ENCODE data around the gene ANO2.

Gene ANO2

DNA sequence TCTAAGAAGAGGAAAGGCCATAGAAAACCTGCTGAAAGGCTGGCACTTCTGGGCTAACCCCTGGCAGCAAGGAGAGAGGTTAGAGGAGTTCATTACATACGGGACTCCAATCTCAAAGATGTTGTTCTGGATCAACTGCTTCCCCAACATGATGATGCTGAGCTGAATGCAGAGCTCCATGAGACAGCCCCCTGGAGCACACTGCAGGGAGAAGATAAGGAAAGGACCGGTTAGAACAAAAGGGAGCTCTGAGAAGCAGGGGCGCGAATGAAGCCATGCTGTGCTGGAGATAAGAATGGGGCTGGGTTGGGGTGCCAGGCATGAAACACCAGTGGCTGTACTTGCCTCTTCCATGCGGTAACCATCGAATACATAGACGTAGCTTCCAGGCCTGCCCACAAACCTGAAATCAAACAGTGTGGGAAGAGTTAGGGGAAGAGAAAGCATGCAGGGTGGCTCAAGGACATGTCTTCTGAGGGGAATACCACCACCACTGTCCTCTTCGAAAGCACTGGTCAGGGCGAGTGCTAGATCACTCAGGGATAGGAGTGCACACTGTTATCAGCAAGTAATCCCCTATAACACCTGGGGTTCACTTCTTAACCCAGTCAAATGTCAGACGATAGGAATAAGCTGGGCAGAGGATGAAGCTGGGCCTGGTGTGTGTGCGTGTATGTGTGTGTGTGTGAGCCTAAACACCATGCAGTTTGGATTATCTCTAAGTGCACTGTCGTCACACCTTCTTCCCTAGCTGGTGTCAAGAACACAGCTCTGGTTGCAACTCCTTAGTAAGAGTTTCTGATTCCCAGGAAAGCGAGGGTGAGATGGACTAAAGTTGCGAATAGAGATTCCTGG lies 332.3 kb downstream of the ANO2 start:
- FAIRE-seq, result no peak

DNA sequence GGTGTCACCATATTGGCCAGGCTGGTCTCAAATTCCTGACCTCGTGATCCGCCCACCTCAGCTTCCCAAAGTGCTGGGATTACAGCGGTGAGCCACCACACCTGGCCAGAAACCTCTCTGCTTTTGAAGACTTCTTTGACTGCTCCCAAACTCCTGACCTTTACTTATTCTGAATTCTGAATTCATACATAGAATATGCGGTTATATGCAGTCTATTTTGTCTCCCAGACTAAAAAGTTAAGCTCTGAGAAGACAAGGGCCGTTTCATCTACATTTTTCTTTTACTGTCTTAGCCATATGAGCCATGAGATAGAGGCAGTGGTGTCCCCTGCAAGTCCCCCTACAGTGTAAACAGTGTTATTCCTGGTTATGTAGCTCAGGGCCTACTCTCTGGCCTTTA lies 333.9 kb downstream of the ANO2 start:
- FAIRE-seq, result no peak

DNA sequence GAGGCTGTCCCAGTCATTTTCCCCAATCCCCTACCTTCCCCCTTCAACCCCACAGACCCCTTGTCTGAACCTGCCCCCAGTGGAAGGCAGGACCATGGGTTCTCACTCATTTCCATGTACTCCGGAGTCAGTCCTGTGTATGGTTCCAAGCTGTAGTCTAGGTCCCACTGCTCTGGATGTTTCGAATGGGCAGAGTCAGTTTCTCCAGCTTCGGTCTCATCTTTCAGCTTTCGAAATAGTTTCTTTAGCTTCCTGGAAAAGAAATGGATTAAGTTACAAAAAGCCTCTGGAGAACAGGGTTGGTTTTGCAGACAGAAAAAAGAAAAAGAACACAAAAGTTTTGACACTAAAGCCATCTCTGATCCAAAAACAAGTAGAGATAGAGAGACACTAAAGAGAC lies 345.7 kb downstream of the ANO2 start:
- FAIRE-seq, result no peak

DNA sequence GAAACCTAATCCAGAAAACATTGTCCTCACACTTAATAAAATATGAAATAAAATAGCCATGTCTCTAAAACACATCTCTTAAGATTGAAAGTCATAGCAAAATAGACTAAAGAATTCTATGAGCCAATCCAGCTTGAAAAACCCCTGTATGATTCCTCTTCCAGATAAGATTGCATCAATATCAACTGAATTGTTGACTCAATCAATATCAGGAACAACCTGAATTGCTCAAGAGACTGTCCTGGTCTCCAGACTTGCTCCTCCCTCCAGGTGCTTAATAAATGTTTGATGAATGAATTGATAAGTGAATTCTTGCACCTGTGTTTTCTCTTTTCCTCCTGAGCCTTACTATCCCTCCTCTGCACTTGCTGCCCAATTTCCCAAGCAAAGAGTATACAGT lies 351.1 kb downstream of the ANO2 start:
- no peak for FAIRE-seq

DNA sequence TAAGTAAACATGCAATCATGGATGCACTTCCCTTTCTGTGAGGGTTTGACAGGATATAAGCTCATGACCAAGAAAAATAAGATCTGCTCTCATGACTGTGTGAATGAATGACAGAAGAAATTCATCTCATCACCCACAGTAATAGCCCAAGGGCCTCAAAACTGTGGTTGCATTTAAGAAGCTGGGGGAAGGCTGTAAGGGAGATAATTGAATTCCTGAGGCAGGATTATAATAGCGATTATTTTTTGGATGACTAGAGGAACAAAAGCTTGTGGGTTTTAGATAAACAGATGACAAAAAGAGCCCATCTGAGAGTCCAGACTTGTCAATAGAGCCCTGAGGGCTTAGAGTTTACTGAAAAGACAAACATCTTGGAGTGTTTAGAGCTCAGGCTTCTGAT lies 352.0 kb downstream of the ANO2 start:
- no peak for FAIRE-seq

DNA sequence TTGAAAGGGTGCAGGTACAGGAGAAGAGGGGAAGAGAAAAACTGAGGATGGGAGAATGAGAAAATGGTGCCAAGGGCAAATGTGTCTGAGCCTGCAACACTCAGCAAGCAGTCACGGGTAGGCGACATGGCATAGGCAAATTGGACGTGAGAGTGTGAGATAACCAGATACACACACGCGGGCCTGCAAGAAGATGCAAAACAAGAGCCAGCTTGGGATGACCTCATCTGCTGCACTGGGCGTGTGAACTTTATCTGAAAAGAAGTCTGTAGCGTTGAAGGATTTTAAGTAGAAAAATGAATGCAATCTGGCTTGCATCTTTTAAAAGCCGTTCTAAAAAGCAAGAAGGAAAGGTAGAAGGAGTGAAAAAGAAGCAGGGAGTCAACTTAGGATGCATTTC lies 352.7 kb downstream of the ANO2 start:
- no peak for FAIRE-seq

DNA sequence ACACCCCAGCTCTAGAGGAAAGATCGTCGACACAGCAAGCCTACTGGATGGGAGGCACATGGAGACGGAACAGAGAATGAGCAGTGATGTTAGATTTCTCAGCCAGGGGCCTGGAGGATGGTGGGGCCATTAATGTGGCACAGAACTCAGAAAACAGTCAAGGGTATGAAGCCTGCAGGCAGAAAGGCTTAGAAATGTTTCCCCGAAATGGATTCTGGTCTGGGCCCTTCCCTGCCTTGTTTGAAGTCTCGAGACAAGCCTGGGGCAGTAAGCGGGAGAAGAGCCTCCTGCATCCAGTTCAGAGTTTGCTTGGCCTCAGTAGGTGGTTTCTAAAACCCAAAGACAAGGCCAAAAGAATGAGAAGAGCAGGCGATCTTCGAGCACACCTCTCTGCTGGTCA lies 354.7 kb downstream of the ANO2 start:
- FAIRE-seq, result no peak

DNA sequence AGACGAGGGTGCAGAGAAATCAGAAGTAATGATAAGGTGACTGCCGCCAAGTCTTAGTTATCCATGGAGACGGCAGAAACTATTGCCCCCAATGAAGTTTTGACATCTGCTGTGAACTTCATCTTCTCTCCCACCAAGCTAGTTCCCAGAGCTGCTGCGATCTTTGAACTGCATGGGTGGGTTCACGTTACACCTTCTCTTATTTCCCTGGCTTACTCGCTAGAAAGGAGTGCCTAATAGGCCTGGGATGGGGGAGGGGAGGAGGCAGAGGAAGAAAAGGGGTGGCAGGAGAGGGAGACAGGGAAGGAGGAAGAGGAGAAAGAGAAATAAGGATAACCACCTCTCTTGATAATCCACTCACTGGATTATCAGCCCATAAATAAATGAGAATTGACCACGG lies 356.0 kb downstream of the ANO2 start:
- no peak for FAIRE-seq

DNA sequence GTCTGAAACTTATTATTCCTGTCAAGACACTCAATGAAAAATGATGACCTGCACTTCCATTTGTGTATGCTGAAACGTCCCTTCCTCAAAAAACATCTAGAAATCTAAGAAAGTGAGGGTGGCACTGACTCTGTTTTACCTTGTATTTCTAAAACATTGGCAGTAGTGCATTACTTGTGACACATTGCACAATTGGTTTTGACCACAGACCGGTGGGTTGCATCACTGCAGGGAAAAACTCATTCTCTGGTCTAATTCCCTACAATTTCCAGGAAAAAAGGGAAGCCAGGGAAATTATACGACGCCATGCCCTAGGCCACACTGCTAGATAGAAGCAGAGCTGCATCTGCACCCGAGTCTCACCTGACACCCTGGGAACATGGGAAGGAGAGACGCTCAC lies 356.5 kb downstream of the ANO2 start:
- no peak for FAIRE-seq

DNA sequence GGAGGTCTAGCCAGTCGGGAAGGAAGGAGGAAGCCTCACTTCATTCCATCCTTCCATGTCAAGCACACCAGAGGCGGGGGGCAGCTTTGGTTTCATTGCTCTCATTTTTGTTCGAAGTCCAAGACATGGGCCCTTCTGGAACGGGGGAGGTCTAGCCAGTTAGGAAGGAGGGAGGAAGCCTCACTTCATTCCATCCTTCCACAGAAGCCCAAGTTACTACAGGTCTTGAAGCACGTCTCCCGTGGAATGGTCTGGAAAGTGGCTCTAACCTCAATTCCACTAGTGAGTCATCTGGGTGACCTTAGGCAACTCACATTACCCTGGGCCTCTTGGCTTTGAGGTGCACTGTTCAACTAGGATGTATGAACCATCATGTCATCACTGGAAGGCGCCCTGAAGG lies 356.9 kb downstream of the ANO2 start:
- FAIRE-seq, result no peak

DNA sequence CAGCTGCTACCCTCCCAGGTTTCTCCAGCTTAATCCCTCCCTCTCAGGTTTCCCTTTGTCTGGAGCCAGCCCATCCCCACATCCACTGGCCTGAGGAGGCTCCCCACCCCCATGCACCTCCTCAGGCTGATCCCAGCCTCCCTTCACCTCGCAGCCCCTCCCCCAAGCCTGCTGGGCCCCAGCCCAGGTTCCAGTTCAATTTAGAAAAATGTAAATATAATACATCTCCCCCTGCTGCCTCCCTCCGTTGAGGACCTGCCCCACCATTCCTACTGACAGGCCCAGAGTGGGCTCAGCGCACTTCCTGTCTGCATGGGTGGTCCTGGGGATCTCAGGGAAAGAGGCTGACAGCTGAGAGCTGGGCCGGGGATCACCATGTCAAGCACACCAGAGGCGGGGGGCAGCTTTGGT lies 357.3 kb downstream of the ANO2 start:
- FAIRE-seq, result no peak

DNA sequence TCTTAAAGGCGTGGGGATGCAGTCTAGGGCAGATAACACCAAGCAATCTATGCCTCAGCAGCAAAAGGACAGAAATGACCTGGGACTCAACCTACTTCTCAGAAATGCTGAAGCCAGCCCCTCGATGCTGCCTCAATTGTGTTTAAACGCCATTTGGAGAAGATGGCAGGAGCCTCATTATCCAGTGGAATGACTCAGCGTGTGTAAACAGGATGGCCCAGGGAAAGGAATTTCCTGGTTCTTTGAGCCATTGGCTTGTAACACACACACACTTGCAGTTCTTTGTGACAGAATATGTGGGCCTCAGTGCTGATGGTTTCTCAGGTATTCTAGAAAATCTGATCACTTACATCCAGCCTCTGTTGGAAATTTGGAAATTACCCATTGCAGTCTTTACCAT lies 358.9 kb downstream of the ANO2 start:
- no peak for FAIRE-seq

DNA sequence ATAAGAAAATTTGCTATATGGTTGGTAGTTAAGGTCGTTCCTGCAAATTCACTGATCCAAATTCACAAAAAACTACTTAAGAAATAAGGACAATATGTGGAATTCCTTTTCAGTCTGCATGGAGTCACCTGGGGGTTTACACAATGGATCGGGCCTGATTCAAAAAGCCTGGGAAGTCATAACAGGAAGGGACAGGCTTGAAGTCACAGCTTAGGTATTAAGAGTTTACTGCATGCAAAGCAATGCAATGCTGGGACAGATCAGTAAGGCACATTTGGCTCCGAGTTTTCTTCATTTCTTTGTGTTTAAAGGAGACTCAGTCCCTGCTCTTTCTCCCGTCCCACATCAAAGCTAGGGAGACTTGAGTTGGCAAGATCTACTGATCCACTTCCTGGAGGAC lies 359.9 kb downstream of the ANO2 start:
- no peak for FAIRE-seq

DNA sequence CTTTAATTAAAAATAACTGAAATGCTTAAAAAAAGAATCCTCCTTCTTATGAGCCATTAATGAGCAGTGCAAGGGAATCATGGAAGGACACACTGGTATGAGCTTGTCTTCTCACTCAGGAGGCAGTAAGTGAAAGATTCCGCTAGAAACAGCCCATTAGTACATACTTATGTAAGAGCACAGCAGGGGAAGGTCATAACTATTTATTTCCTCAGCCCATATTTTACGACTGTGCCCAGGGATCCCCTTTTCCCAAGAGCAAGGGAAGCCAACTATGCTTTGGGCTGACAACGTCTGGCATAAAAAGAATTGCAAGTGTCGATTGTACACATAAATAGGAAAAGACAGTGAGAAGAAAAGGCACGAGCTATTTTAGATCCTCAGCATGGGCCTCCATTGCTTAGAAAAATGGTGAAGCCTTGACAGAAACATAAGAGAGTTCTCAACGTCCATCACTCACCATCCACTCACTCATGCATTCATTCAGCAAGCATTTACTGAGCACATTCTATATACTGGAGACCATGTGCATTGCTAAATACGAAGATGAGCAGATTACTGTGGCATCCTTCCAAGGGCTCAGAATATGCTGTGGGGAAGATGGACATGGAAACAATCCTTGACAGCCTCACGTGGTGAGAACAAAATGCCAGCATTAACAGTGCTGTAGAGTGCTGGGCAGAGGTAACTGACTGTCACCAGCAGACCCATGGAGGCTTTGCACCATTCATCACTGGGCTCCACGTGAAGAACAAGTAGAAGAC lies 360.5 kb downstream of the ANO2 start:
- FAIRE-seq, result no peak

DNA sequence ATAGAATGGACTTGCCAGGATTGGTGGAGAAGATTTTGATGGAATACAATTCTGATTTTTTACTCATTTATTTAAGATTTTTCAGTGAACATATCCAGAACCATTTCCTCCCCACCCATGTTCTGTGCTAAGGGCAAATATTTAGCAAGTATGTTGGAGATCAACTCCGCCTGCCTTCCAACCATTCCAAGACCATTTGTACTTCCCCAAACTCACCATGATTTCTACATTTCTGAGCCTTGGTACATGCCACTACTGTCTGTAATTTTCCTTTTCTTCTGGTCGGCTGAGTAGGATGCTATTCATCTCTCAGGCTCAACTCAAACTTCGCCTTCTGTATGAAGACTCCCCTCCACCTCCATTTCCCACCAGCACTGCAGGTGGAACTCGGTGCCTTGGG lies 362.5 kb downstream of the ANO2 start:
- FAIRE-seq, result no peak

DNA sequence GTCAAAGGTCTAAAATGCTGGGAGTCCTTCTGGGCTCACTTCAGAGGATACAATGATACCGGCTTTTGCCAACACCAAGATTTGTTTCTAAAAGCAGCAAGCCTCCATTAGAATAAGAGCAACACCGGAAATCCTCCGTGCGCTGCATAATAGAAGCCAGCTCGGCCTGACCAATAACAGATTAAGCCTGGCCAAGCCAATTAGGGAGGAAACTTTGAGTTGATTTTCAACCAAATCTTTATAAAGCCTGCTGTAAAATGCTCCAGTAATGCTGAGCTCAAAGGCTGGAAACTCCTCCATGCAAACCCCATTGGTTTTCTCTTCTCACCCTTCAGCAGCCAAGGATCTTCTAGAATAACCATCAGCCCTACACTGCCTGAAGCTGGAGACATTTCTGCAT lies 363.0 kb downstream of the ANO2 start:
- no peak for FAIRE-seq

DNA sequence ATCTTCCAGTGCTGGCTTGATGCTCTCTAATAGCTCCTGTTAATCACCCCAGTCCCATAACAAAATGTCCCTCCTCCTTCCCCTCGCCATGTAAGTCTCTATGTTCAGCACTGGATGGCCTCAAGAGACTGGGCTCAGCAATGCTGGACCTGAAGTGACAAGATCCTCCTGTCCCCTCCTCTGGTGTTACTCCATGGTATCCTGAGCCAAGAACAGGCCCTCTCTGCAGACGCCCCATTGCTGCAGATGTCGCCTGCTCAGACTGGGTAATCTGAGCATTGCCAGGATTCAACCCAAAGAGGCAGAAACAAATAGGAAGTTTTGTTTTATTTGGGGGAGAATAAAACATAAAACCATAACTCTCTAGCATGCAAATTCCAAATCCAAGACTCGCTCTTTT lies 363.4 kb downstream of the ANO2 start:
- no peak for FAIRE-seq

DNA sequence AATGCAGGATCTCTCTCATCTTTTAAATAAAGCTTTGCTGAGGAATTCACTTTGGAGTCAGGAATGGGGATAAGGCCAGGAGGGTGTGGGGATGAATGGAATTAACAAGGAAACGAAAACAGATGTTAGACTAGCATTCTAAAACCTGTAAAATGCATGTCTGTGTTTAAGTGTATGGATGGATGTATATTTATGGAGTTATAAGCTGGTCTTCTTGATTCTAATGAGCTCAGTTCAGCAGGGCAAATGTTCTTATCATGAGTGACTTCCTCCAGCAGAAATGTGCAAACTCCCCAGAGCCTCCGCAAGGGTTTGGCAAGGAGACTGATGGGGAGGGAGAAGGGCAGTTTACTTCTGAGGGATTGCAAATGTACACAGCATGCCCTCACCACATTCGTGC lies 364.0 kb downstream of the ANO2 start:
- no peak for FAIRE-seq

DNA sequence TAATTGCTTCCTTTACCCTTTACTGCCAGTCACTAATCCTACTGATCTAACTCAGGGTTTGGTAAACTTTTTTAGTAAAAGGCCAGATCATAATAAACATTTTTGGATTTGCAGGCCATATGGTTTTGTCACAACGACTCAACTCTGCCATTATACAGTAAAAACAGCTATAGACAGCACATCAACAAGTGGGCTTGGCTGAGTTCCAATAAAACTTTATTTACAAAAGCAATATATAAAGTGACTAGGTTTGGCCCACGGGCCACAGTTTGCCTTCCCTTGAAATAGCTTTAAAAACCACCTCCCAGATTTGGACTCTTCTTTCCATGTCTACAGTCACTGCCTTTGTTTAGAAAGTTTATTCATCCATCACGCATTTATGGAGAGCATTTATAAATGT lies 366.3 kb downstream of the ANO2 start:
- FAIRE-seq, result no peak

DNA sequence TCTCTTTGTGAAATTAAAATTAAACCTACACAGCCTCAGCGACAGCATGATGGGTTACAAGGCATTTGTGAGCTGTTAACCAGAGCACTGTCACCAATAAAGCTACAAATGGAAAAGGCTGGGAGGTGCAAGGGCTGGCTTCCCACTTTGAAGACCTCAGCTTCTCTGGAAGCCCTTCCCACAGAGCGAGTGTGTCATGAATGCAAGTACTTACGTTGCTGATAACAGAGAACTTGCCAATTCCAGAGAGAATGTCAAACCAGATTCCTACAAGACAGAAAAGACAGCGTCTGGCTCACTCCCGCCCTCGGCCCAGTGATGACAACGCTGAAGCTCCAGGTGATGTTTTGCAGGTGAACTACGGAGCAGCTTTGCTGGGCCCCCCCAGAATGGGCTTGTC lies 367.3 kb downstream of the ANO2 start:
- no peak for FAIRE-seq

DNA sequence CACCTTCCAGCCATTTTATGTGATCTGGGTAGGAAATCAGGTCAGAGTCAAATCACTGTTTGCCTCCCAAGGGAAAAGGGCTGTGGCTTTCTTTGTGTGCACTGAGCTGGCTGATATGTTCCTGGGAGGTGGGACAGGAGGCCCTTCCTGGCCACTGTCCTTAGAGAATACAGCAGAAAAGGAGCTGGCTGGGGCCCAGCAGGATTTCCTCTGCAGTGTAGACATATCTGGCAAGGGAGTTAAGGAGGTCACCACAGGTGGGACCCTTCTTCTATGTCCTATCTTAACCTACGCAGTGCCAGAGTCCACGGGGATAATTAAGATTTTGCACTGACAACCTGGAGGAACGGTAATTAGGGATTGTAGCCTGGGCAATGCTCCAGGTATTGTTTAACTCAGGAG lies 367.8 kb downstream of the ANO2 start:
- FAIRE-seq, result no peak

DNA sequence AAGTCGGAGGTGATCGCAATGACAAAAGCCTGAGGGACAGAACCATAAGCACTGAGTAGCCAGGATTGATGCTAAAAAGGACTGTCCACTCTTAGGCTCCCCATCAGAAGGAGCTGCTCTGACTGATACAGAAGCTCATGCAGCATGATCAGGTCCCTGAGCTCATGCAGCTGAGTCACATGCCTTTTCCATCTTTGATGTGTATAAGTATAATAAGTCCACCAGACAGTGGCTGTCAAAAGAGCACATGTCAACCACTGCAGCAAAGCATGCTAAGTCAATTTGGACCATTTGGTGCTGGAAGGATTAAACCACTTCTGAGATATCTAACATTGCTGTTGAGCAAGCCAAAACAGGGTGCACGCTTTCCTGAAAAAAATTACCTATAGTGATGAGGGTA lies 369.1 kb downstream of the ANO2 start:
- no peak for FAIRE-seq

DNA sequence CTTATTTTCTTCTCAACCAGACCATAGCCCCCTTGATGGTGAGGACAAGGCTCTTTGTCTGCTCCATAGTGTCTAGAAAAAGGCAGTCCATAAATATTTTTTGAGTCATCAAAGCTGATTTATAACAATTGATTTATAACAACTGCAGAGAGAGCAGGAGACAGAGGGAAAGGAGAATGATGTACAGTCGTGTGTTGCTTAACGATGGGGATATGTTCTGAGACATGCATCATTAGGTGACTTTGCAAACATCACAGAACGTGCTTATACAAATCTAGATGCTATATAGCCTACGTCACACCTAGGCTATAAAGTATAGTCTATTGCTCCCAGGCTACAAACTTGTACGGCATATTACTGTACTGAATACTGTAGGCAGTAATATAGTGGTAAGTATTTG lies 369.8 kb downstream of the ANO2 start:
- FAIRE-seq, result no peak

DNA sequence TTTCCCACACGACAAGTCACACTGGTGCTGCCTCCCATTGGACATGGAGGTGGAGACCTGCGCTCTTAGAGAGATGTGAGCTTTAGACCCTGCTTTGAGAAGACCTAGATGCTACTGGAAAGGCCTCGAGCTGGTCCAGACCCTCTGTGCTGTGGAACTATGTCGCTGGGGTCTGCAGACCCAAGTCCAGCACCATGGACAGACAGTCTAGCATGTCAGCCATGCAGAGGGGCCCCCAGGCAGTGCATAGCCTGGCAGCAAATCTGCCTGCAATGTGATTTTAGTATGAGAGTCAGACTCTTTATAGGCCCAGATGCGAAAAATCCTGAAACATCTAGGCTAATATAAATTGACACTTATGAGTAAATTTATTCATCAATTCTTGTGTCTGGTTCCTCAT lies 371.7 kb downstream of the ANO2 start:
- FAIRE-seq, result no peak

DNA sequence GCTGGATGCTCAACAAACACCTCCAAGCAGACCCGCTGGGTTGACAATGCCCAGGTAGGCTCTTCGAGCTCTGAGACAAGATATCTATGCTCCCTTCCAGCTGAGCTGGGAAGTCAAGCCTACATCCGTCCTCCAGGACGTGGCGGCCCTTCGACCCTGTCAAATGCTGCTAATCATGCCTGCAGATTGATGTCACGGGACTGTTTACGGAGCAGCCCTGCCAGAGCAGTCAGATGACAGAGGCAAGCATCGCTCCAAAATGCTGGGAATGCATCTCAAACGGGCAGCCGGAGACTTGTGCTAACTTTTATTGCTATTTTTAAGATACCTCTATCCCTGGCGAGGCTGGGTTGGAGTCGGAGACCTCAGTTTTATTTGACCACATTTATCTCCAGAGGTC lies 373.9 kb downstream of the ANO2 start:
- no peak for FAIRE-seq
